Measurements from ENCODE around the gene DHRS11. TPM values are rescaled to one million over a fixed set of nuclear protein-coding genes. Genes with fewer than 3 reads are reported as not detected.

DHRS11 gene
- total RNA-seq, 1 experiment from 2014 or later = 53.3 TPM

DNA sequence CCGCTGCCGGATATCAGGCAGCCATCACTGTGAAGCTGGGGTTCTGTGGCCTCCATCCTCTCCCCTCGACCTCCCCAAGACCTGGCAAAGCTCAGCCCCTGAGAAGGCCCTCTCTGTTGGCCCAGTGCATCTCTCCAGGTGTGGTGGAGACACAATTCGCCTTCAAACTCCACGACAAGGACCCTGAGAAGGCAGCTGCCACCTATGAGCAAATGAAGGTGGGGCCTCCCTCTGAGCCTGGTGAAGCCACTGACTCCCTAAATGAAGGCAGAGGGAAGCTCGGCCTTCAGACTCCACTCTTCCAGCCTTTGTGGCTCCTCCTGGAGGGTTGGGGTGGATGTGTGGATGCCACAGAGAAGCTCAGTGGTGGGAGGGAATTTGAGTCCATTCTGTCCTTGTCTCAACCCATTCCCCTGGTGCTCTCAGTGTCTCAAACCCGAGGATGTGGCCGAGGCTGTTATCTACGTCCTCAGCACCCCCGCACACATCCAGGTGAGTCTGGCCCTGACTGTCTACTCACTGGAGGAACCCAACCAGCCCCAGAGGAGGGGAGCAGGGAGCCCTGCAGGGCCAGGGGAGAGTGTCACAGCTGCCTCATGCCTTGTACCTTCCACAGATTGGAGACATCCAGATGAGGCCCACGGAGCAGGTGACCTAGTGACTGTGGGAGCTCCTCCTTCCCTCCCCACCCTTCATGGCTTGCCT, 8.0 kb downstream of the DHRS11 start:
- peaks cover 20% of the 10 kb centered on the region for H3K4me1 Mint-ChIP-seq (ENCODE audit: low read depth, unreplicated experiment)
- H3K9me3 Mint-ChIP-seq (ENCODE audit: low read depth, unreplicated experiment) = no peaks in the 10 kb centered on the region
- intact Hi-C loops (cut with micrococcal nuclease; ENCODE audit: unreplicated experiment) = no loop called here
- no peak overlapping the region for H3K27ac Mint-ChIP-seq (ENCODE audit: unreplicated experiment)
- no peak for DNase-seq
- H3K27me3 Mint-ChIP-seq (ENCODE audit: unreplicated experiment) = no peaks in the 10 kb centered on the region
- TF ChIP-seq, protein P1, sequence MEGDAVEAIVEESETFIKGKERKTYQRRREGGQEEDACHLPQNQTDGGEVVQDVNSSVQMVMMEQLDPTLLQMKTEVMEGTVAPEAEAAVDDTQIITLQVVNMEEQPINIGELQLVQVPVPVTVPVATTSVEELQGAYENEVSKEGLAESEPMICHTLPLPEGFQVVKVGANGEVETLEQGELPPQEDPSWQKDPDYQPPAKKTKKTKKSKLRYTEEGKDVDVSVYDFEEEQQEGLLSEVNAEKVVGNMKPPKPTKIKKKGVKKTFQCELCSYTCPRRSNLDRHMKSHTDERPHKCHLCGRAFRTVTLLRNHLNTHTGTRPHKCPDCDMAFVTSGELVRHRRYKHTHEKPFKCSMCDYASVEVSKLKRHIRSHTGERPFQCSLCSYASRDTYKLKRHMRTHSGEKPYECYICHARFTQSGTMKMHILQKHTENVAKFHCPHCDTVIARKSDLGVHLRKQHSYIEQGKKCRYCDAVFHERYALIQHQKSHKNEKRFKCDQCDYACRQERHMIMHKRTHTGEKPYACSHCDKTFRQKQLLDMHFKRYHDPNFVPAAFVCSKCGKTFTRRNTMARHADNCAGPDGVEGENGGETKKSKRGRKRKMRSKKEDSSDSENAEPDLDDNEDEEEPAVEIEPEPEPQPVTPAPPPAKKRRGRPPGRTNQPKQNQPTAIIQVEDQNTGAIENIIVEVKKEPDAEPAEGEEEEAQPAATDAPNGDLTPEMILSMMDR (IDR thresholded peaks at IDR 0.05; ENCODE audit: unreplicated experiment) = no peak
- no TSS peak for BruUV-seq (replicated peaks)
- no peak overlapping the region for H3K4me3 Mint-ChIP-seq (ENCODE audit: low read depth, unreplicated experiment)
- peaks cover 34% of the 10 kb centered on the region for H3K36me3 Mint-ChIP-seq (ENCODE audit: insufficient read depth, unreplicated experiment)
- CTCF ChIA-PET = interaction anchor here (0.9 to 3.9 kb wide), 3 partner anchors 13 to 54 kb away, joined by 4 to 24 read pairs (median 5); no protein-coding TSS in a partner anchor

DNA sequence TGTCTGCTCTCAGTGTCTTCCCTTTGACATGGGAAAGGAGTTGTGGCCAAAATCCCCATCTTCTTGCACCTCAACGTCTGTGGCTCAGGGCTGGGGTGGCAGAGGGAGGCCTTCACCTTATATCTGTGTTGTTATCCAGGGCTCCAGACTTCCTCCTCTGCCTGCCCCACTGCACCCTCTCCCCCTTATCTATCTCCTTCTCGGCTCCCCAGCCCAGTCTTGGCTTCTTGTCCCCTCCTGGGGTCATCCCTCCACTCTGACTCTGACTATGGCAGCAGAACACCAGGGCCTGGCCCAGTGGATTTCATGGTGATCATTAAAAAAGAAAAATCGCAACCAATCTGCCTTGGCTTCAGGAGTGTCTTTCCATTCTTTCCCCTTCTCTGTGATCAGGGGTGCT, 8.8 kb downstream of the DHRS11 start:
- Mint-ChIP-seq H3K4me3 (ENCODE audit: low read depth, unreplicated experiment) (peak overlapping the region; percentile 81), H3K4me1 (ENCODE audit: low read depth, unreplicated experiment) (peaks cover 25% of the 10 kb centered on the region), H3K27me3 (ENCODE audit: unreplicated experiment) (no peaks in the 10 kb centered on the region), H3K9me3 (ENCODE audit: low read depth, unreplicated experiment) (no peaks in the 10 kb centered on the region), H3K36me3 (ENCODE audit: insufficient read depth, unreplicated experiment) (peaks cover 29% of the 10 kb centered on the region), H3K27ac (ENCODE audit: unreplicated experiment) (peak overlapping the region; percentile 84)
- no TSS peak for BruUV-seq (replicated peaks)
- DNase-seq = no peak
- TF ChIP-seq, protein P1 (IDR thresholded peaks at IDR 0.05; ENCODE audit: unreplicated experiment) = no peak
- intact Hi-C loops (cut with micrococcal nuclease; ENCODE audit: unreplicated experiment) = no loop called here
- CTCF ChIA-PET = interaction anchor here (0.5 to 4.8 kb wide), 12 partner anchors 9 to 666 kb away, joined by 3 to 69 read pairs (median 6); partner anchors contain the start of genes DHRS11, MYO19 and PIGW

DNA sequence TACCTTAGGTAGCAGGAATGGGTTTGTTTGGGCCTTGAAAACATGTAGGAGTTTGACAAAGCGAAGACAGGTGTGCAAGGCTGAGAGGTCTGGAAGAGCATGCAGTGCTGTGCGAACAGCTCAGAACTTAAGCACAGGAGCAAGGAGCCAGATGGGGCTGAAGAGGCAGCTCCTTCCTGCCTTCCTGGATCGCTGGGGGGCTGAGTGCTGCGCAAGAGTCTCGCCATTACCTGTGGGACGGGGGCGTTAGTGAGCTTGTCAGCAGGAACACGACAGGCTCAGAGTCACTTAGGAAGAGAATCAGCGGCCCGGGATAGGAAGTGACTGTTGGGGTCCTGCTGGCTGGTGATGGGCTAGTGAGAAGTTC, 9.2 kb downstream of the DHRS11 start:
- Mint-ChIP-seq H3K36me3 (ENCODE audit: insufficient read depth, unreplicated experiment) (peaks cover 29% of the 10 kb centered on the region), H3K27ac (ENCODE audit: unreplicated experiment) (peak overlapping the region; percentile 84), H3K4me3 (ENCODE audit: low read depth, unreplicated experiment) (peak overlapping the region; percentile 81), H3K4me1 (ENCODE audit: low read depth, unreplicated experiment) (peaks cover 30% of the 10 kb centered on the region), H3K9me3 (ENCODE audit: low read depth, unreplicated experiment) (no peaks in the 10 kb centered on the region), H3K27me3 (ENCODE audit: unreplicated experiment) (no peaks in the 10 kb centered on the region)
- TF ChIP-seq, protein P1 (IDR thresholded peaks at IDR 0.05; ENCODE audit: unreplicated experiment) = no peak
- BruUV-seq (replicated peaks) = TSS peak; percentile 90
- intact Hi-C loops (cut with micrococcal nuclease; ENCODE audit: unreplicated experiment) = no loop called here
- CTCF ChIA-PET = interaction anchor here (0.5 to 4.8 kb wide), 26 partner anchors 9 to 772 kb away, joined by 3 to 69 read pairs (median 4); partner anchors contain the start of genes DHRS11, GGNBP2, MYO19 and PIGW
- DNase-seq = no peak

DNA sequence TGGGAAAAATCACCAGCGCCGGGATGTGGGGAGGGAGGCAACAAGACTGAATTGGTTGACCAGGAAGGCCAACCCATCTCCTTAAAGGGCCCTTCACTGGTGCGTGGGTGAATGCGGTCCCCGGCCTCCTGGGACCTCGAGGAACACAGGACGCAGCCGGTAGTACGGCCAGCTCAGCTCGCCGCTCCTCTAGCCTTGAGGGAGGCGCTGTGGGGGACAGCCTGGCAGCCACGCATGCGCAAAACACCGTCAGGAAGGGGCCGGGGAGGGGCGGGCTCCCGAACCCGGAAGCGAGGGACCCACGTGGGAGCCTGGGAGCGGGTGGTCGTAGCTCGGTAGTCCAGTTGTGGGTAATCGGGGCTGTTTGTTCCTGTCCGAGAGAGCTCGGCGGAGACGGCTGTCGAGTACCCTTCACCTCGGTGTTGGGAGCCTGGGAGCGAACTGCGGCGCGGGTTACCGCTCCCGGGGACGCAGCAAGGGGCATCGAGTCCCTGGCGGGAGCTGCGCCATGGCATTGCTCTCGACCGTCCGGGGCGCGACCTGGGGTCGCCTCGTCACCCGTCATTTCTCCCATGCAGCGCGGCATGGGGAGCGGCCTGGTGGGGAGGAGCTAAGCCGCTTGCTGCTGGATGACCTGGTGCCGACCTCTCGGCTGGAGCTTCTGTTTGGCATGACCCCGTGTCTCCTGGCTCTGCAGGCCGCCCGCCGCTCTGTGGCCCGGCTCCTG, 9.8 kb downstream of the DHRS11 start, which contains the start of gene MRM1:
TSS of gene MRM1 (plus strand) at position 281 of the 727 bp plus-strand sequence. CDS start at position 509, 228 bp downstream.
- intact Hi-C loops (cut with micrococcal nuclease; ENCODE audit: unreplicated experiment) = no loop called here
- Mint-ChIP-seq H3K27ac (ENCODE audit: unreplicated experiment) (peak within 1 kb of the TSS; percentile 84), H3K9me3 (ENCODE audit: low read depth, unreplicated experiment) (no peaks in the 10 kb centered on the region), H3K4me1 (ENCODE audit: low read depth, unreplicated experiment) (peaks cover 34% of the 10 kb centered on the region), H3K36me3 (ENCODE audit: insufficient read depth, unreplicated experiment) (peaks cover 29% of the 10 kb centered on the region), H3K27me3 (ENCODE audit: unreplicated experiment) (no peaks in the 10 kb centered on the region), H3K4me3 (ENCODE audit: low read depth, unreplicated experiment) (peak within 1 kb of the TSS; percentile 81)
- peak; percentile 100 for DNase-seq
- TF ChIP-seq, protein P1 (IDR thresholded peaks at IDR 0.05; ENCODE audit: unreplicated experiment) = peak; percentile 17
- no TSS peak for BruUV-seq (replicated peaks)
- CTCF ChIA-PET = interaction anchor here (0.6 to 4.8 kb wide), 34 partner anchors 10 to 772 kb away, joined by 3 to 69 read pairs (median 4); partner anchors contain the start of genes DHRS11, GGNBP2, MYO19 and PIGW
